Dedifferentiated amniotic fluid mesenchymal stem cell (primary cell): ENCODE data around the gene TMEM204.

ENCODE experiments used
- DNase-seq: peaks from one replicate; pipeline ENCODE4 v3.0.0-alpha.2; 2016; ENCODE audit errors: extremely low spot score

Gene TMEM204

DNA sequence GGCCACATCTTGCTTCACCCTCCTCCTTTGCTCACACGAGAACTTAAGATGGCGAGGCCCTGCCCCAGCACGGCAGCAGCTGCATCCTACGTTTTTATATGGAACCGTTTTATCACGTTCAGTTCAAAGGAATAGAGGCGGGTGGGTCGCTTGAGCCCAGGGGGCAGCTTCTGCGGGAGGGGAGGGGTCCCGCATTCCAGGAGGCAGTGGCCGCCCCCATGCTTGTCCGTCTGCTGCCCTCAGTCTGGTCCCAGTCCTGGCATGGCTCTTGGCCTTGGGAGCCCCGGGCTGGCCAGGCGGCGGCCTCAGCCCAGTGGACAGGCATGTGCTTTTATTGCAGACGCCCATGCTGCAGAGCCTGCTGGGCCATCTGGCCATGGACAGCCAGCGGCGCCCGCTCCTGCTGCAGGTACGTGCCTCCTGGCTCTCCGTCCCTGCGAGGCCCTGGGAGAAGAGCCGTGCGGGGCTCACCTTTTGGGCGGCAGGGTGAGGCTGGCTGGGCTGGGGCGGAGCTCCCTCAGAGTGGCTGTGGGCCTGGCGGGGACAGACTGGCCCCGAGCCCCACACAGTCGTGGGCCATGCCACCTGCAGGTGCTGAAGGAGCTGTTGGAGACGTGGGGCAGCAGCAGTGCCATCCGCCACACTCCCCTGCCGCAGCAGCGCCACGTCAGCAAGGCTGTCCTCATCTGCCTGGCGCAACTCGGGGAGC, 33.6 kb upstream of the TMEM204 start:
- no peak for DNase-seq

DNA sequence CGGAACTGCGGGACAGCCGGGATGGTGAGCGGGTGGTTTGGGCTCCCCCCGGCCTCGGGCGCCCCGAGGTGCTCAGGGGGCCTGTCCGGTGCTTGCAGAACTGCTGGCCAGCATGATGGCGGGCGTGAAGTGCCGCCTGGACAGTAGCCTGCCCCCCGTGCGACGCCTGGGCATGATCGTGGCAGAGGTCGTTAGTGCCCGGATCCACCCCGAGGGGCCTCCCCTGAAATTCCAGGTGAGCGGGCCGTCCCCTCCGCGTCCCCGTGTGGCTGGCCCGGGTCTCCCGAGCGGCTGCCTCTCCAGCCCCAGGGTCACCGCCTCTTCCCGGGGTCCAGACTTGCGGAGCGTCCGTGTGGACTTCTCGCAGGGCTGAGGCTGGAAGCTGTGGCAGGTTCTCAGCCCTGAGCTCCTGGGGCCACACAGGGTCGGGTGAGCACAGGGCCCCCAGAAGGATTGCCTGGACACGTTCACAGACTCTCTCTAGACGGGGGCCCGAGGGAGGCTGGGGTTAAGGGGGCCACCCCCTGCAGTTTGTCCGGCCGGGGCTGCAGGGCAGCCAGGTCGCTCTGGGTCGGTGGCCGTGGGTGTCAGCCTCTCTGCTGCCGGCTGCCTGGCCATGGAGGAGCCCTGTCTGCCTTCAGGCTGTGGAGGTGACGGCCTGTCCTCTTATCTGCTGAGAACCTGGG, 32.9 kb upstream of the TMEM204 start:
- DNase-seq = no peak

DNA sequence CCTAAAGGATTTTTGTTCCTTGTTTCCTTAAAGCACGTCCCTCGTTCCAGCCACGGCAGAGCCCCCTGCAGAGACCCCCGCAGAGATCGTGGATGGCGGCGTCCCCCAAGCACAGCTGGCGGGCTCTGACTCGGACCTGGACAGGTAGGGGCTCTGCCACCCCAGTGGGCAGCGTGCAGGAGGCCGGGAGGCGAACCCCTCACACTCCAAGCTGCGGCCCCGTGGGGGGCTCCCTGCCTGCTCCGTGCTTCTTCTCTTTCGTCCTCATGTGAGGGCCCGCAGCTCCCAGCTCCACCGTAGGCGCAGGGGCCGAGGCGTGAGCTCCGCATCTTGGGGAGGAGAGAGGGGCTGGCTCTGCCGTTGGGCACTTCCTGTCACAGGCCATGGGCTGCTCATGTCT, 31.8 kb upstream of the TMEM204 start:
- DNase-seq = no peak

DNA sequence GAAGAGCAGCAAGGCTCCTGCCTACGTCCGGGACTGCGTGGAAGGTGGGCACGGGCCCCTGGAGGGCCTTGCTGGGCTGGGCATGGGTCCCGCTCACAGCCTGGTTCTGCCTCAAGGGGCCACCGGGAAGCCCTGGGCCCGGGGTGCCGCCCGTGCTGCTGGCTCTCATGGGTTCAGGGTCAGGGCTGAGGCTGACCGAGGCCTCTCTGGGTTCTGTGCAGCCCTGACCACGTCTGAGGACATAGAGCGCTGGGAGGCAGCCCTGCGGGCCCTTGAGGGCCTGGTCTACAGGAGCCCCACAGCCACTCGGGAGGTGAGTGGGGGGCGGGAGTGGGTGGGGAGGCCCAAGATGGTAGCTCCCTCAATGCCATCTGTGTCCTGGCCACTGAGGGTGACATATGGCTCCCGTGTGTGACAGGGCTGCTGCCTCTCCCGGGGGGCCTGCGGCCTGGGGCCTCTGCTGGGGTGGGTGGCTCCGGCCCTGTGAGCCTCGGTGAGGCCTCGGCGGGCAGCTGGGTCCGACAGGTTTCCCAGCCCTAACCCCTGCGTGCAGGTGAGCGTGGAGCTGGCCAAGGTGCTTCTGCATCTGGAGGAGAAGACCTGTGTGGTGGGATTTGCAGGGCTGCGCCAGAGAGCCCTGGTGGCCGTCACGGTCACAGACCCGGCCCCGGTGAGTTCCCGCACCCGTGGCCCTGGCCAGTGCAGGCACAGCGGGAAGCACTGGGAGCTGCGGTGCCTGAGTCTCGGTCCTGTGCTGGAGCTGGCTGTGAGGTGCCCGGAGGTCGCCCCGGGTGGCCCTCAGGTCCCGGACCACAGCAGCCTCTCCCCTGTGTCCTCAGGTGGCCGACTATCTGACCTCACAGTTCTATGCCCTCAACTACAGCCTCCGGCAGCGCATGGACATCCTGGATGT, 31.1 kb upstream of the TMEM204 start:
- DNase-seq = no peak

DNA sequence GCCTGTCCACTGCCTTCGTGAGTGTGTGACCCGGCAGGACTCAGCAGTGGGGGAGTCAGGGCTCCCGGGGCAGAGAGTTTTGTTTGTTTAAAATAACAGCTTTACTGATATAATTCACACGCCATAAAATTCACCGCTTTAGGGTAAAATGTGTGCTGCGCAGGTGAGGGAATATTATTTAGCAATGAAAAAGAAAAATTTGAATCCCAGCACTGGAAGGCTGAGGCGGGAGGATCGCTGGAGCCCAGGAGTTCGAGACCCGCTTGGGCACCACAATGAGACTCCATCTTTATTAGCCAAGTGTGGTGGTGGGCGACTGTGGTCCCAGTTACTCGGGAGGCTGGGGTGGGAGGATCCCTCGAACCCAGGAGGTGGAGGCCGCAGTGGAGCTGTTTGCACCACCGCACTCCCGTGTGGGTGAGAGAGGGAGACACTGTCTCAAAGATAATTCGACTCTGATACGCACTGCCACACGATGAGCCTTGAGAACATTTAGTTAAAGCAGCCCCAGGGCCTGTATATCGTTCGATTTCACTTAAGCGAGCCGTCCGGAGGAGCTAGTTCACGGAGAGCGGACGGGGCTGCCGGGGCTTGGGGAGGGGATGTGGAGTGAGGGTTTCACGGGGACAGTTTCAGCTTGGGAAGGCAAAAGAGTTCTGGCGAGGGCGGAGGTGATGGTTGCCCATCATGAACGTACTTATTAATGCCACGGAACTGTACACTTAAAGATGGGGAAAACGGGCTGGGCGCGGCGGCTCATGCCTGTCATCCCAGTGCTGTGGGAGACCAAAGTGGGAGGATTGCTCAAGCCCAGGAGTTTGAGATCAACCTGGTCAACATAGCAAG, 30.1 kb upstream of the TMEM204 start:
- DNase-seq = no peak

DNA sequence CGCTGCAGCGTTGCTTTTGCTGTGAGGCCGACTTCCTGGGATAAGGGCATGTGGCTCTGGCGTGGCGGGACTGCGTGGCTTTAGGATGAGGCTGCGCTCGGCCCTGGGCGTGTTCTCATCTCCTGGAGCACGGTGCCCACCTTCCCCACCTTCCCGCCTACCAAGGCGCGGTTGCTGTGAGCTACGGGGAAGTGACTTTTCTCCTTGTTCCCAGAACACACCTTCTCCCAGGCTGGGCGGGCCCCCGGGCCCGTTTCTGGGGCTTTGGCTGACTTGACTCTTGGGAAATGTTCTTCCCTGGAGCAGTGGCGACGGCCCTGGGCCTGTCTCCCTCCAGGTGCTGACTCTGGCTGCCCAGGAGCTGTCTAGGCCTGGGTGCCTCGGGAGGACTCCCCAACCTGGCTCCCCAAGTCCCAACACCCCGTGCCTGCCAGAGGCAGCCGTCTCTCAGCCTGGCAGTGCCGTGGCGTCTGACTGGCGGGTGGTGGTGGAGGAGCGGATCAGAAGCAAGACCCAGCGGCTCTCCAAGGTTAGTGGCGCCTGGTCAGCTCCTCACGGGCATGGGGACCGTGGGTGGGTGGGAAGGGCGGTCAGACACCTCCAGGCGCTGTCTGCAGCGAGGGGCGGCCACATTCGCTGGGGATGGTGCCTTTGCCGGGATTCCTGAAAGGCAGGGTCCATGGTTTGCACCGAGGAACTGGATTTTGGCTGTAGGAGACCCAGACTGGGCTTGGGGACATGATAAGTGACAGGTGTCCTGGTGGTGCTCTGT, 28.2 kb upstream of the TMEM204 start:
- no peak for DNase-seq

DNA sequence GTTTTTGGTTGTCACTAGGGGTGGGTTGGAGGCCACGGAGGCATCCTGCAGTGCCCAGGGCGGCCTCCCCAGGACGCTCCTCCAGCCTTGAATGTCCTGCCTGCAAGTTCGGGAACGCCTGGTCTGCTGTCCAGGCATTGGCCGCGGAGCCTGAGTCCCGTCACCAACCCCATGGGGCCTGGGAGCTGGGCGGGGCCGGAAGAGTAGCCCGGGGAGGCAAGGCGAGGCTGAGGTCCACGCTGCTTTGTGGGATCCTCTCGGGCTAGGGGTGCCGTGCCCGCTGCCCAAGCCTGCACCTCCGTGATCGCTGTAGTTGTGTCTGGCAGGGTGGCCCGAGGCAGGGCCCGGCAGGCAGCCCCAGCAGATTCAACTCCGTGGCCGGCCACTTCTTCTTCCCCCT, 27.6 kb upstream of the TMEM204 start:
- no peak for DNase-seq

DNA sequence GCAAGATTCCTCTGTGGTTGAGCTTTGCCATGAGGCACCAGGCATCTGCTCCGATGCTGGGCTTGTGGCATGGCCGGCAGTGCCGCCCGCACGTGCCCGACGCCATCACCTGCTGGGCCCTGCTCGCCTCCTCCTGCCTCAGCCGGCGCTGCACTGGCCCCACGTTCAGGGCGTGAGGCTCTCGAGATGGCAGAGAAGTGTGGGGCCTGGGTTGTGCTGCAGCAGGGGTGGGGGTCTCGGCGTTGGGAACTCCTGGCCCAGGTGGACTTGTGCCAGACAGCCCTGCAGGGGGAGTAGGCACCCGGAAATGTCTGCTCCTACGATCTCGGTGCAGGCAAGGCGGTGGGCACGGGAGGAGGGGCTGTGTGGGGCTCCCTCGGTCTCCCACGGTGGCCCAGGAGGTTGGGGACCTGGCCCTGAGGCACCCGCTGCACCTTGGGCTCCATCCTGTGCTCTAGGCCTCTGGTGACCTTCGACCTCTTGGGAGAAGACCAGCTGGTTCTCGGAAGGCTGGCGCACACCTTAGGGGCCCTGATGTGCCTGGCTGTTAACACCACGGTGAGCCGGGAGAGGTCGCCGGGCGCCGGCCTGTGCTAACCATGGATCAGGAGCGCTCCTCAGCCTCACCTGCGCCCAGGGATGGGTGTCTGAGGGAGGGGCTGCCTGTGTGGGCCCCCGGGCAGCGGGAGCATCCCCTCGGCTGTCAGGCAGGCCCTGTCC, 26.8 kb upstream of the TMEM204 start:
- no peak for DNase-seq

DNA sequence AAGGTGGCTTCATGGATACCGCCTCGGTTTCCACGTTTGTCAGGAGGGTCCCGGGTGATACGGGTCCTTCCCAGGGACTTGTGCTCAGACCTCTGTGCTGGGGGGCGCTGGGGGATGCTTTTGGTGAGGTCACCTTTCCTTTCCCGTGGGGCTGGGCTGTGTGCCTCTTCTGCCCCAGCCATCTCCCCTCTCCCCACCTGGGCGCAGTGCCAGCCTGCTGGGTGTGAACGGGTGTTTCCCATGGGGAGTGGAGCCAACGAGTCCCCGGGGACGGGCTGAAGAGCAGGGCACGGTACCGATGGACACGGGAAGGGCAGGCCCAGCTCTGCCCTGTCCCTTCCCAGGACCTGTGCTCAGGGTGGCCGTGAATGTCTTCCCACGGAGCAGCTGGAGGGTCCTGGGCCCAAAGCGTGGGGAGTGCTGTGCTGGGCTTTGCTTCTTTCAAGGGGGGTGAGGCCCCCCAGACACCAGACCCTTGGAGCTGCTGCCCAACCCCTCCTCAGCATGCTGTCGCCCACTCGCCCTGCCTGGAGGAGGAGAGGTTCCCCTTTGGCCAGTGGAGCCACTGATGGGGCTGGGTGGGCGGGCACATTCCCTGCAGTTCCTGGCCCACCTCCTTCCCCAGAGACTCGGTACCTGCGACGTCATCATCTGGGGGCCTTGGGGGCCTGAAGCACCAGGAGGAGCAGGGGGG, 24.8 kb upstream of the TMEM204 start:
- DNase-seq = no peak

DNA sequence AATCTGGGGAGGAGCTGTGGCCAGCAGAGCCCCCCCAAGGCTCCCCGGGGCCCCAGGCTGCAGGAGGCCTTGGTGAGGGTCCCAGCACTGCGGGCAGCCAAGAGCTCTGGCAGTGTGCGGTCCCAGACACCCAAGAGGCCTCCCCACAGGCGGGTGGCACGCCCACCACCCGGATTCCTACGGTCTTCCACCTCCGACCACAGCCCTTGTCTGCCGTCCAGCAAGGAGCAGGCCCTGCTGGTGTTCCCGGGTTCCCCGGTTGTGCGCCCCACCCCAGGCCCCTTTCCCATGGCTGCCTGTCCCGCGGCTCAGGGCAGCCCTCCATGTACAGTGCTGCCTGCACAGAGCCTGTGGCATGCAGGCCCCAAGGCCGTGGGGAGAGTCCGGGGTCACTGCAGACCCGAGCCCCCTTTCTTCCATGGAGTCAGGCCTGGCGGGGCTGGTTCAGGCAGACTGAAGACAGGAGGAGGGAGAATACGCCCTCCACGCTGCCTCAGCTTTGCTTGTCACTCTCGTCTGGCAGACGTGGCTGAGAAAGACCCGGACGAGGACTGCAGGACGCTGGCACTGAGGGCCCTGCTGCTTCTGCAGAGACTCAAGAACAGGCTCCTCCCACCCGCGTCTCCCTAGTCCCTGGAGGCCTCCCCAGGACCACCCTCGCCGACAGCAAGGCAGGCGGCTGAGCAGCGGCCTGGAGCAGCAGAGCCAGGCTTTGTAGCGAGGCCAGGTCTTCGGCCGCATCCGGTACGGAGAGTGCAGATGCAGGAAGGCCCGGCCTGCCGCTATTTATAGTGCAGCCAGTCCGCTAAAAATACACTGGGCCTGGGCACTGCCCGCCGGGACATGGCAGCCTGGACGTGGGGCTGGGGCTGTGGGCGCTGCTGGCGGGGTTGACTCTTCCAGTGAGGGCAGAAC, 23.9 kb upstream of the TMEM204 start:
- no peak for DNase-seq

DNA sequence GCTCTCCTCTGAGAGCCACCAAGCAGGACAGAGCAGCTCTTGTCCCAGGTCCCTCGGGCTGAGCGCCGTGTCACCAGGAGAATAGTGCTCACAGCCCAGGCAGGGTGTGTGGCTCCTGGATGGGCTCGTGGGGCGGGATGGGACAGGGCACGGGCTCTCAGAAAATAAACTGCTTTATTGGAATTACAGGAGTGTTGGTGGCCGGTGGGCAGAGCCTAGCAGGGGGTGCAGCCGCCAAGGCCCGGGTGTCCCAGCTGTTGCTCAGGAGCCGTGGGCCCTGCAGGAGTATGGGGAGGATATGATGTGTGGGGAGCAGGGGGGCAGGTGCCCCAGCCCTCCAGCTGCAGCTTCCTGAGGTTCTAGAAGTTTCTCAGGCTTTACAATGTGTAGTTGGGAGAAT, 23.2 kb upstream of the TMEM204 start:
- DNase-seq = no peak

DNA sequence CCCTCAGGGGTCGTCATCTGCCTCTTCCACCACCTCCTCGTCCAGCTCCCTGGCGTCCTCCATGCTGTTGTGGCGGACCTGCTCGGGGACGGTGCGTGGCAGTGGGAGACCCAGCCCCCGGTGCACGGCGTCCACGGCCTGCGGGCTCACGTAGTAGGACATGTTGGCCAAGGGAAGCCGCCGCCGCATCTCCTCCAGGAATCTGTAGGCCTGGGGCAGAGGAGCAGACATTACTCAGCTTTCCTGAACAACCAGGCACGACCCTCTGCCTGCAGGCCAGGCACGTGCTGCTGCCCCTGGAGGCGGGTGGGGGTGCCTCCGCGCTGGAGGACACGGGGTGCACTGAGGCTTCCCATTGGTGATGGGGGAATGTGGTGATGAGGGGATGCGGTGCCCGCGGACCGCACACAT, 22.5 kb upstream of the TMEM204 start:
- DNase-seq = no peak

DNA sequence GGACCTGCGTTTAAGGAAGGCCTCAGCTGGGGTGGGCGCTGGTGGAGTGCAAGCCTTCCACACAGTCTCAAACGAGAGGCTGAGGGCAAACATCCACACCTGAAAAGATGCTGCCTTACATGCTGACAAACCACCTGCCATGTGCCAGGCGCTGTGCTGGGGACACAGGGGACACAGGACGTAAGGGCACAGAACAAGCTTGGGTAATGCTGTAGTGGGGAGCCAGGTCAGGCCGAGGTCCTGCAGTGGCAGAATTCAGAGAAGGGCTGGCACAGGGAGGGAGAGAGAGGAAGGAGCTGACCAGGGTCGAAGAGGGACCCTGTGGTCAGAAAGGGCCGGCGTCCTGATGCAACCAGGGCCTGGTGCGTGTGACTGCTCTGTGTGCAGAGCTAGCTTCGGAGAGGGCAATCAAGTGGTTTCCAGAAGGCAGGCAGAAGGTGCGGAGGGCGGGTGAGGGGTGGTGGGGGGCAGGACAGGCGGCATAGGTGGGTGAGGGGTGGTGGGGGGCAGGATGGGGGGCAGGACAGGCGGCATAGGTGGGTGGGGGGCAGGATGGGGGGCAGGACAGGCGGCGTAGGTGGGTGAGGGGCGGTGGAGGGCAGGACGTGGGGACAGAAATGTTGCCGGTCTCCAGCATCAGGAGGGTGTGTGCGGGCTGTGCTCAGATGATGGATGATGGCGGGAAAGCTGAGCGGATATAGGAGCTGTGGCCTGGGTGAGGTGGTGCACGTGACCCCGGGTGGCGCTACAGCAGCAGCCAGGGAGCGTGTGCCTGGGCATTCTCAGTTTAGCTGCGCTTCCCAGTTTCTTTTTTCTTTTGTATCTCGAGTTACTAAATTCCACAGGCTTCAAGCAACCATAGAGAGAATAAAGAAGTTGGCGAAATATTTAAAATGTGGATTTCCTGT, 21.6 kb upstream of the TMEM204 start:
- no peak for DNase-seq

DNA sequence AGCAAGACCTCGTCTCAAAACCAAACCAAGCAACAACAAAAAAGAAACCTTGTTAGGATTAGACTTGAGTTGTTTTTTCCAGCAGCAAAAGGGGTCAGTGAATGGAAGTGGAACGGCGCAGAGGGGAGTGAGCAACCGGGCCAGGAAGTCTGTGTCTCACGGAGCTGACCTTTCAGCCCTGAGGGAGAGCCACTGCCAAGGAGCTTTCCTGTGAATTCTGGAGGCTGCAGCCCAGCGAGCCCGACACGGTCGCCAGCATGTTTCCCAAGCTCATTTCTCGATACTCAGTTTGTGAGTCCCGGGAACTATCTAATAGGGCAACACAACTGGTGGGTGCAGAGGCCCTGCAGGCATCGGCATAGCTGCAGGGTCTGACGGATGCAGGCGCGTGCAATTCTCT, 20.7 kb upstream of the TMEM204 start:
- DNase-seq = no peak

DNA sequence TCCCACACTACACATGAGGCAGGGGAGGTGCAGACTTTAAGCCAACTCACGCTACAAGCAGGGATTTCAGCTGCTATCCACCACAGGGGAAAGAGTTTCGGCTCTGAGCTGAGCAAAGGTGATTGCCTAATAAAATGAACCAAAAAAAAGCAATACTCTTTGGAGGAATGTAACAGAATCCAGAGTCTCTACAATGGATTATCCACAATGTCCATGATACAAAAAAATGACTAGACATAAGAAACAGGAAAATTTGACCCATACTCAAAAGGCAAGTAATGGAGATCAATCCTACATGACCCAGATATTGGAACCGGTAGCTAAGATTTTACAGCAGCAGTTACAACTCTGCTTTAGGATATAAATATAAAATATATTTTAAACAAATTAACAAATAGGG, 19.0 kb upstream of the TMEM204 start:
- no peak for DNase-seq

DNA sequence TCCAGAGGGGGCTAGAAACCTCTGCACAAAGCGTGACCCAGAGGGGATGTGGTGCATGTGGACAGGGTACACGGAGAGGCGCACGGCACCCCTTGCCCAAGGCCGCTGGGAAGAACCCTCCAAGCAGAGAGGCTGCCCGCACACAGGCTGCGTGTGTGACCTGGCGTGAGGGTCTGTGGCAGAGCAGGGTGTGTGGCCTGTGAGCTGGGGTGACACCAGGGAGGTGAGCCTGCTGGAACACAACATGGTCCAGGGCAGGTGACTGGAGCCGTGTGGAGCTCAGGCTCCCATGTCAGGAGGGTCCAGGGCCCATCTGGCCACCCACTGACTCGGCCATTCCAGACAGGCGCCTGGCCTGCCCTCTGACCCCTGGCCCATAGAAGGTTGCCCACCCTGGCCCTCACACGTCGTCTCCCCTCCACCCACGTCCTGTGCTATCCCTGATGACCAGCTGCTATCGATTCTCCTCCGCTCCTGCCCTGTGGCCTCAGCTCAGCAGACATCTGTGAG, 14.8 kb upstream of the TMEM204 start:
- no peak for DNase-seq

DNA sequence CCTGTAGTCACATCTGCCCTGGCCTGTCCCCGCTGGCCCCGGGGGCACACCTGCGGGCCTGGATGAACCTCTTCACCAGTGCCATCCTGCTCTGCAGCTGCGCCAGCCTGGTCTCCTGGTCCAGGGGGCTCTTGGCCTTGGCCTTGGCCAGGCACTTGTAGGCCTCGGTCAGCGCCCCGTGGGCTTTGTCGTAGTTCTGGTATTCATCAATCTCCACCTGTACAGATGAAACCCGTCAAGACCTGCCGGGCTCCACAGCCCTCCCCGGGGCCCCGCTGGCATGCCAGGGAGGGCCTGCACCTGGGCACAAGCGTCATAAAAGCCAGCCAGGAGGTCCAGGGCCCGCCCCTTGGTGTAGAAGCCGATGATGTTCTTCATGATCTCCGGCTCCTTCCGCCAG, 13.6 kb upstream of the TMEM204 start:
- DNase-seq = no peak
